GF-D8 (cell line): Measurements from ENCODE around the gene CHST13.

Experiments used
- DNase-seq: peaks from one replicate; lab custom pipeline; 2025; lab: John Stamatoyannopoulos, UW

CHST13 gene, protein sequence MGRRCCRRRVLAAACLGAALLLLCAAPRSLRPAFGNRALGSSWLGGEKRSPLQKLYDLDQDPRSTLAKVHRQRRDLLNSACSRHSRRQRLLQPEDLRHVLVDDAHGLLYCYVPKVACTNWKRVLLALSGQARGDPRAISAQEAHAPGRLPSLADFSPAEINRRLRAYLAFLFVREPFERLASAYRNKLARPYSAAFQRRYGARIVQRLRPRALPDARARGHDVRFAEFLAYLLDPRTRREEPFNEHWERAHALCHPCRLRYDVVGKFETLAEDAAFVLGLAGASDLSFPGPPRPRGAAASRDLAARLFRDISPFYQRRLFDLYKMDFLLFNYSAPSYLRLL

DNA sequence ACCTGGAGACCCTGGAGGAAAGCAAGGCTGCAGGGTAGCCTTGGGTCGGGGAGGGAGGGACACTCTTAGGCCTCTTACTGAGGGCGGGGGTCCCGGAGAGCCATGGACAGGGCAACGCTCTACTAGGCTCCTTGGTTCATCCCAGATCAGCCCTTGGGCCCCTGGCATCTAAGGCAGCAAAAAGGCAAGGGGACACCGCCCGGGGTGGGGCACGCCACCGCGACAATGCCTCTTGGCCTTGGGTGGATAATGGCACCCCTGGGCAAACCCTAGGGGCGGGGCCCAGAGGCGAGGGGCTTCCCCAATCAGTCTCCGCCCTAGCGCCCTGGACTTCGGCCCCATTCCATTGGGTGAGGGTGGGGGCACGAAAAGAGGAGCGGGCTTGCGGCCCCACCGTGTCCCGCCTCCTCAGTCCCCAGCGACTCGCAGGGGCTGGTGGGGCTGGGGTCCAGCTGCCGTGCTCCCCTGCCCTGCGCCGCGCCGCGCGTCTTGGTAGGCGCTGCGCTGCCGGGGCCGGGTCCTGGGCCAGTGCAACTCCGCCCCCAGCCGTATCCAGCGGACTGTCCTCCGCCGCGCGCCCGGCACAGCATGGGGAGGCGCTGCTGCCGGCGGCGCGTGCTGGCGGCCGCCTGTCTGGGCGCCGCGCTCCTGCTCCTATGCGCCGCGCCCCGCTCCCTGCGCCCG is at the start of gene CHST13:
CHST13 (plus strand) TSS at position 411 of the 684 bp plus-strand sequence; CDS start at position 589, 178 bp downstream.
- no peak for DNase-seq

DNA sequence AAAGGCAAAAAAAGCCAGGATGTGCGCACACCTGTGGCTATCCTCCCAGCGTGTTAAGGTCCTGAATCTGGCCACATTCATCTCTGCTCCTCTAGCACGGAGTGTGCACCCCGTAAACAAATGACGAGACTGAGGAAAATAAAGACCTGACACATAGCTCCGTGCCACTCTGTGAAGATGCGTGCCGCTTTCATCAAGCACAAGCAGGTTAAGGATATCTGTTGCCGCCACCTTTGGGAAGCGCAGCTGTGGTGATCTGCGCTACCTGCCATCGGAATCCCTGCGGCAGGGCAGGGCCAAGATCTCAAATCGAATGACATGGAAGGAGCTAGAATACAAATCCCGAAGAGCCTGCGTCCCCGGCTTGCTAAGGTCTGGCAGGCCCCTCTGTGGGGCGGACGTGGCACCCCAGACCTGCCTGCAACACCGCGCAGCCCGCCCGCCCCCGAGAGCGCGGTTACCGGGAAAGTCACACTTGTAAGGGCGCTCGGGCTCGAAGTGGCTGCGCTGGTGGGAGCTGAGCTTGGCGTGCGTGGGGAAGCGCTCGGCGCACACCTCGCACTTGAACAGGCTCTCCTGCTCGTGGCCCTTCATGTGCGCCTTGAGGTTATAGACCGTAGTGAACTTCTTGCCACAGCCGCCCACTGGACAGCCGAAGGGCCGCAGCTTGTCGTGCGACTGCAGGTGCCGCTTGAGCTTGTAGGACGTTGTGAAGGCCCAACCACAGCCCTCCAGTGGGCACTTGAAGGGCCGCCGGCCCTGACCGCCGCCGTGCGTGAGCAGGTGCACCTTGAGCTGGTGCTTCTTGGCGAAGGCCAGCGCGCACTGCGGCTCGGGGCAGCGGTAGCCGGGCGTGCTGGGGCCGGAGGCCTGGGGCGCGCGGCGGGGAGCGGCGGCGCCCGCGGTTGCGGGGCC is 49.2 kb upstream of the CHST13 start:
- no peak for DNase-seq

DNA sequence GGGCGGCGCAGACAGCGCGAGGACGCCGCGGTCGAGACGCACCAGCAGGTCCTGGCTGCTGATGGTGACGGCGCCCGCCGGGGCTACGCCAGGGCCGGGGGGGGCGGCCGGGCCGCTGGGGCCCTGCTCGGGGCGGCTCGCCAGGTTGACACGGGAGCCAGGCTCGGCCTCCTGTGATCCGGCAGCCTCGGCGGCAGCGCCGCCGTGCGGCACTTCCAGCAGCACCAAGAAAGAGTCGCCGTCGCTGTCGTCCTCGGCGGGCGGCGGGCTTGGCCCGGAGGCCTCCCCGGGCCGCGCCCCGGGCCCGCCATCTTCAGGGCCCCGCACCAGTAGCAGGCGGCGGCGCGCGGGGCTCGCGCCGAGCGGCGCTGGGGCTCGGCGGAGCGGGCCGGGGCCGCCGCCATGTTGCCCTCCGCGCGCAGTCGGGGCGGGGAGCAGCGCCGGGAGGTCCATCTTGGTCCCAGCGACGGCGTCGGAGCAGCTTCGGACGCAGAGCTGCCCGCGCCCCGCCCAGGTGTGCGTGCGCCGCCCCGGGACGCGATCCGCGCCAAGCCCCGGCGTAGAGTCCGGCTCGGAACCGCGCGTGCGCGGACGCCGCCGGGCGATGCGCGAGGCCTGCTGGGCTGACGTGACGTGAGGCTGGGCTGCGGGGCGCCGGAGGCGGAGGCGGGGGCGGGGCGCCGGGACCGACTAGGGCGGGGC is 48.4 kb upstream of the CHST13 start, which contains the start of gene ZXDC:
ZXDC (minus strand) TSS at position 479 of the 702 bp plus-strand sequence; CDS start at position 453, 26 bp downstream.
- DNase-seq: peak; percentile 80

DNA sequence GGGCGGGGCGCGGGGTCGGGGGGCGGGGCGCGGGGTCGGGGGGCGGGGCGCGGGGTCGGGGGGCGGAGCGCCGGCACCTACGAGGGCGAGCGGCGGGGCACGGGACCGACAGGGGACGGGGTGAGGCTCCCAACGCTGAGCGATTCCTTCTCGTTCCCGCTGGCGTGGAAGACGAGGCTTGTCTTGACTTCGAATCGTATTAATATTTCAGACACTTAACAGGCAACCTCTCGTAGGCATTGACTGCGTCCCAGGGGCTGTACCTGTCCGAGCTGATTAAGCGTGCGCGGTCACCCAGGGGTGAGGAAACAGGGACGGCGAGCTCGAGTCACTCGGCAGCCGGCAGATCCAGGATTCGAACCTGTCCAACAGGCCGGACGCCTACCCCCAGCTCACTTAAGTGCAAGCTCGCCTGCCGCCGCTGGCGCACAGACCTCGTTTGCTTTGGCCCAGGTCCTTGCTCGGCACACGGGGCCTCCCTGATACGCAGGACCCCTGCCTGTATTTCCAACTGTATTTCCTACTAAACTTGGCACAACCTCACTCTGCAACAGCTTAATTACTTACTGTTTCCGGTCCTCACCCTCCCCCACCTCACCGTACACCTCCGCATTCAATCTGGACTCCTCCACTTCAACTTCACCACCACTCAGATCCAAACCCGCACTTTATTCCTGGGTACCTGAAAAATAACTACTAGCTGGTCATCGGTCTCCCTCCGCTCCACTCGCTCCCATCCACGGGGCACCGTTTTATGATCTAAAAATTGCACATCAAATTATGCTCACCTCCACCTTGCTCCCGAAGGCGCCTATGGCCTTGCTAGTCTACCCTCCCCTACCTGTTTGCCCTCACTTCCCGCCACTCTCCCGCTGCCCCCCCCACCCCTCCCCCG is 47.5 kb upstream of the CHST13 start:
- no peak for DNase-seq

DNA sequence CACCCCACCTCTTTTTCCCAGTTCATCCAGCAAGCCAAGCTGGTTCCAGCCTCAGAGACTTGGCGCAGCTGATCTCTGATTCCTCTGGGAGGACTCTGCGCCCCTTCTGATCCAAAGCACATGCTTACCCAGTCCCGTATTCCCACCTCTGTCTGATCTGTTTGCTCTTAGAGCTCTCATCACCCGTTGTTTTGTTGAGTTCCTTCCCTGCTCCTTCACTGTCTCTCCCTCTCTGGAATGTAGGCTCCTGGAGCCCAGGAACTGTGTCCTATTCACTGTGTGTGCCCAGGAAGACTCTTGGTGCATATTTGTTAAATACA is 46.9 kb upstream of the CHST13 start:
- no peak for DNase-seq

DNA sequence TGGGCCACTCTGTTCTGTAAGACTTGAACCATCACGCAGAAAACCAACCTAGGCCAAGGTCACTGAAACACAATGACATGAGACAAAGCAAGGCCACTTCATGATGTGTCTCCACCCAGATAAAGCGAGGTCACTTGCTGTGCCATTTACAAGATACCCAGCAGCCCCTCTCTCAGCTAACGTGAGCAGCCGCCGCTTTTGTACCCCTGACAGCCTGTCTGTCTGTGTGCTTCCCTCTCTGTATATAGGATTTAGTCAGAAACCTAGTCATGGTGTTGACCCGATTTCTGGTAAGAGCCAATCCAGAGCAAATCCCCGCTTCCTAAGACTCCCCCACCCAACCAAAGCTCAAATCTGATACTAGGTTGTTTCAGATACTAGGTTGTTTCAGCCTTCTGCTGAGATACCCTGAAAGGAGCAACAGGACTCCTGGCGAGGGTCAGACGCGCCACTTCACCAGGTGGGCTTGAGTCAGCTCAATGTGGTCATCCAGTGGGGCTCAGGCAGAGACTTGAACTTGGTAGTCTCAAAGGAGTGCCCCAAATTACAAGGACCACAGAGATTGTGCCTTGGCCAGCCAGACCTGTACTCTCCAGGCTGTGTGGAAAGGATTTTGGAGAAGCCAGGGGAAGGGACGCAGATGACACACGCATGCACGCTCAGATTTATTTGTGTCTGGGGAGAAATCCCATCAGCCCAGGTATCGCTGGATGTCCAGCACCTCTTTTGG is 45.2 kb upstream of the CHST13 start:
- no peak for DNase-seq

DNA sequence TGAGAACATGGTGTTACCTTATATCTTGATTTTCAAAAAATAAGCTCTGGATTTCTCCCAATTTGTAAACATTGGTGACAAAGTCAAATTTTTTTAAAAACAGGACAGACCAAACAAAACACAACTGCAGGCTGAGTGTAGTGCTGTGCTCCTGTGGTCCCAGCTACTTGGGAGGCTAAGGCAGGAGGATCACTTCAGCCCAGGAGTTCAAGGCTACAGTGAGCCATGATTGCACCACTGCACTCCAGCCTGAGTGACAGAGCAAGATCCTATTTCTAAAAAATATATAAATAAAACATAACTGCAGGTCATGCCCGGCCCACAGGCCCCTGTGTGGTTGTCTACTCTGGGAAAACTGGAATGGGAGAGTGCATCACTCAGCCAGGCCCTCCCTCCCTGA is 44.3 kb upstream of the CHST13 start:
- DNase-seq: no peak

DNA sequence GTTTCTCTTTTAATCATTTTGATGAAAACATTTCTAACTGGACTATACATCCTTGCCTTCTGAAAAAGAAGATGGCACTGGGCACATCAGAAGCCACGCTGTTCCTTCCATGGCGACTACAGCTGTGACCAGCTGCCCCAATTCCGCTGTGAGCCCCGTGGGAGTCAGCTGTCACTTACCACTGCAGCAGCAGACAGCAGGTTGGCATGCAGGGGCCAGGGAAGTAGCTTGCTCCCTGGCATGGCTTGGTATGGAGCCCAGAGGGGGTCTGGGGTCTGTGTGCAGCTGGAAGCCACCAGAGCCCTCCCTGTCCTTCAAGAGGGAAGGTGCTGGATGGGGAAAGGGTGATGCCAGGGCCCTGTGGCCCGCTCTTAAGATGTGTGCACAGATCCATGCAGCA is 43.7 kb upstream of the CHST13 start:
- DNase-seq: no peak

DNA sequence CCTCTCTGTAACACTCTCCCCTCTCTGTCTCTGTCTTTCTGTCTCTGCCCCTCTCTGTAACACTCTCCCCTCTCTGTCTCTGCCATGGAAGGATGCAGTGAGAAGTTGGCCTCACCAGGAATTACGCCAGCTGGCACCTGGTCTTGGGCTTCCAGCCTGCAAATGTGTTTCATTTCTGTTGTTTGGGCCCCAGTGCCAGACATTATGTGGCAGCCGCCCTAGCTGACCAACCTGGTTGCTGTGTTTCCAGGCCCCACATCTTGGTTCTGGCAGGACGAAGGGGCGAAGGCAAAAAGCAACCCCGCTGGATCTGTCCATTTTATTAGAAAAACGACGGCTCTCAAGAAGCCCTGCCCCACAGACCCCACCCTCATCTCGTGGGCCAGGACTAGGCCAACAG is 43.1 kb upstream of the CHST13 start:
- DNase-seq: no peak

DNA sequence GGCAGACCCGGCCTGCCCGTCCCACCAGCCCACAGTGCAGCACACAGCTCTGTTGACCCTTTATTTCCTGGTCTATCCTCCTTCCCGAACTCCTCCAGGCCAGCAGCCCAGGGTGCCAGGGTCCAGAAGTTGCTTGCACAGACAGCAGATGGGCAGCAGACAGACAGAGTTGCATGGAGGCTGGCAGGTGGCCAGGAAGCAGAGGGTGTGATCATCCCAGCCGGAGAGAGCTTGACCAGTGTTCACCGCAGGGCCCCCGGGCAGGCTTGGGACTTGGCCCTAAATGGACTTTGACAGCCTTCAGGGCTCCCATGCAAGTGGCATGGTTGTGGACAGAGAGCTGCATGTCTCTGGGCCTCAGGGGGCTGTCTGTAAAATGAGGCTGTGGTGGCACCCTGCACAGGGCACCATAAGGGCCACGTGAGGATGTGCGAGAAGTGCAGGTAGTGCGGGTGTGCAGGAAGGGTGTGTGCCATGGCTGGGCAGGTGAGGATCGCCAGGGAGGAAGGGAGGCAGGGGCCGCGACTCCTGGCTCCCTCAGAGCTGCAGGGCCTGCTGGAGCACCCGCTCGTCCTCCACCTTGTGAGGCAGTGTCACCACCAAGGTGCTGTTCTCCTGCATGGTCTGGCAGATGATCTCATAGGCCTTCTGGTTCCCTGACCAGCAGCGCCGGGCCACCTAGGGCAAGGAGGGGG is 42.0 kb upstream of the CHST13 start:
- no peak for DNase-seq

DNA sequence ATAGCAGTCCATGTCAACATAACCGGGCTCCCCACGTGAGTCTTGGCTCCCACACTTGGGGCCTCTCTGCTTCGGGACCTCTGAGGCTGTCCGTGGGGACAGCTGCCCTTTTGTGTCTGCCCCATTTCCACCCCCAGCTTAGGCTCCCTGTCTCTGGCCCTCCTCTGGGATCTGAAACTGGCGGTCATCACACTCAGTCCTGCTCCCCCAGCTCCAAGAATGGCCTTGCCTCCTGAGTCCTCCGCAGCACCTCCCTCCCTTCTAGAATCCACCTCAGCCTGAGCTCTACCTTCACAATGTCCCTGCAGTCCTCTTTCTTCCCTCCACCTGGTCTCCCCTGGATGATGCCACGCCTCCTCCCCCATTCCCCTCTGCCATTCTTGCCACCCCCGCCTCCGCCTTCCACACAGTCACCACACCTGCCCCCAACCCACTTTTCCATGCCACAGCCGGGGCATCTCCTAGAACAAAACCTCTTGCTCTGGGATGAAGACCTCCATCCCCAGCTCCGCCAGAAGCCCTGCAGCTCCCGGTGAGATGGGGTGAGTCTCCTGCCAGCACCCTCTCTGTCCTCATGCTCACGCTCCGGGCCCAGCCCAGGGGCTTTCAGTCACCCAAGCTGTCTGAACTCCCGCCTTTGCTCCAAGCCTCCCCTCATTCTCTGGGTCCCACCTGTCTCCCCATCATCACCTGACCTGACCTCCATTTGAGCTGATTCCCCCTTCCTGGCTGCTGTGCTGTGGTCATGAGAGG is 41.3 kb upstream of the CHST13 start:
- no peak for DNase-seq

DNA sequence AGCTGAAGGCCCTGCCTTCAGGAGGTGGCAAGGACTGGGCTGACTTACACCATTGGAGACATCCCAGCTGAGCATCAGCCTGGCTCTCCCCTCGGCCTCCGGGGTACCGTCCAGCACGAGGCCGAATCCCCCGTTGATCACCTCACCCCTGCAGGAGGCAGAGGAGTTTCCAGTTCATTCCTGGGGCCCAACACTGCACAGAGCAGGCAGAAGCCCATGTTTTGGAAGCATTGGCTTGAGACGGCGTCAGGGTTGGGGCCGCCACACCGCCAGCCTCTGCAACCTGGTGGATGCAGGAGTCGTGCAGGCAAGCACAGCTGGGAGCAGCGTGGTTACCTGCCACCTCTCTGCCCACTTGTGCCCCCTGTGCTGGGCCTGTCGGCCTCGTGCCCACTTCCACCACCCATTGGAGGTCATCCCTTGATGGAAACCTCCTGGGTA is 40.6 kb upstream of the CHST13 start:
- DNase-seq: no peak

DNA sequence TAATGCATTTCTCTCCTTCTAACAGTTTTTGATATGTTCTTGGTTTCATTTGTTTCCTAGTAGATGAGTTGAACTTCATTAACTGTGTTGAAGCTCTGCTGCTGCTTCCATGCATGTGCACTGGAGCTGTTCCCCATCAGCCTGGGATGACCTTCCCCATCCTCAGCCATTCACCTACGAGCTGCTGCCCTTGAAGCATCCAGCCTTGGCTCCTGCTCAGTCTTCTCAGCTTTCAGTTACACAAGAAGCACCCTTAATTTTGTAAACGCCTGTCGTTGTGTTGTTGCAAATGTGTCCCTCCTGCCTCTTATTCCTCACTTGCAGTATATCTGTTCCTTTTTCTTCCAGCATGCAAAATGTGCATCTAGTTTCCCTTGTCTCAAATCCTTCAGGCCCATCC is 39.8 kb upstream of the CHST13 start:
- DNase-seq: no peak

DNA sequence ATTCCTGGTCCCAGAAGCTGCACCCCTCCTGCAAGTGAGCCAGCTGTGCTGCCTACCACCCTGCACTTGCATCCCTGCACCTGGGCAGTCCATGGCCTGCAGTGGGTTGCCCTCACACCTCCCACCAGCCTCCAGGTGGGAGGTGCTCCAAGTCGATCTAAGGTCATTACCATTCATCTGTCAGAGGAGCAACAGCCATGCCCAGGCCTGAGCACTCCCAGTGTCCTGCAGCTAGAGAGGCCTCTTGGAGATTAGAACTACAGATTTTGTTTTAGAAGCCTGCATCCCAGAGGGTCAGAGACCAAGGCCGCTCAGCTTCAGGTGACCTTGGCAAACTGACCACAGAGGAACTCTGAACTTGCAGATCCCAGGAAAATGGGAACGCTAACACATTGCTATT is 39.3 kb upstream of the CHST13 start:
- DNase-seq: no peak

DNA sequence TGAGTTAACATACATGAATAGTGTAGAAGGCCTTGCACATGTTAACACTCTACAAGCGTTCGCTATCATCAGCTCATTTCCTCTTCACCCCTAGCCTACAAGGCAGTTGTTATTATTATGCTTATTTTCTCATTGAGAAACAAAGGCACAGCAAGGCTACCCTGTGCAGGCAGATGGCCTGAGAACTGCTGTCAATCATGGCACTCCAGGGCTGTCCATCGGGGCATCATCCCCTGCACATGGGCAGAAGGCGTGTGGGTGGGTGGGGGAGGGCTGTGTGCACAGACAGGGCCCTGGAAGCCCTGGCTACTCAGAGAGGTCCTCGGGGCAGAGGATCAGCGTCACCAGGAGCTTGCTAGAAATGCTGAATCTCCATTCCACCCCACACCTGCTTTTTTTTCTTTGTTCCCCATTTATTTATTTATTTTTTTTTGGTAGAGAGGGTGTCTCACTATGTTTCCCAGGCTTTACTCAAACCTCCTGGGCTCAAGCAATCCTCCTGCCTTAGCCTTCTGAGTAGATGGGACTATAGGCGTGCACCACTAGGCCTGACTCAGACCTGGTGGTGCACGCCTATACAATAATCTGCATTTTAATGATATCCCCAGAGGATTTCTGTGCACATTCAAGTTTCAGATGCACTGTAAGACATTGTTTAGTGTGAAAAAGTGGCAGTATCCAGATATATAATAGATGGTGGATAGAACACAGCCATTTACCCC is 38.6 kb upstream of the CHST13 start:
- no peak for DNase-seq

DNA sequence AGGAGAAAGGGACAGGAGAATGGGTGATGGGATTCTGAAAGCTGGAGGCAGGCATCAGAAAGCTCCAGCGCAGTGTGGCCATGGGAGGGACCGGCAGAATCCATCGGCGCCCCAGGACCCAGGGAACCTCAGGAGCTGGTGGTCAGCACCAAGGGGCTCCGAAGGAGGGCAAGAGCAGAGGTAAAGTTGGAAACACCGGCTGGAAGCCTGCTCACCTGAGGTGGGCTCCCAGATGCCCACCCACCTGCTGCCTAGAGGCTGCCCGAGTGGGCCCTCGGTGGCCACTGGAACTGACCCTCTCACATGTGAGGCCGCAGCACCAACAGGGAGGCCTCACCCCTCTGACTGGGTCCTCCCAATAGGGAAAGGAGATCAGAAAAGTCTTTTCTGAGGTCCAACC is 38.0 kb upstream of the CHST13 start:
- DNase-seq: no peak

DNA sequence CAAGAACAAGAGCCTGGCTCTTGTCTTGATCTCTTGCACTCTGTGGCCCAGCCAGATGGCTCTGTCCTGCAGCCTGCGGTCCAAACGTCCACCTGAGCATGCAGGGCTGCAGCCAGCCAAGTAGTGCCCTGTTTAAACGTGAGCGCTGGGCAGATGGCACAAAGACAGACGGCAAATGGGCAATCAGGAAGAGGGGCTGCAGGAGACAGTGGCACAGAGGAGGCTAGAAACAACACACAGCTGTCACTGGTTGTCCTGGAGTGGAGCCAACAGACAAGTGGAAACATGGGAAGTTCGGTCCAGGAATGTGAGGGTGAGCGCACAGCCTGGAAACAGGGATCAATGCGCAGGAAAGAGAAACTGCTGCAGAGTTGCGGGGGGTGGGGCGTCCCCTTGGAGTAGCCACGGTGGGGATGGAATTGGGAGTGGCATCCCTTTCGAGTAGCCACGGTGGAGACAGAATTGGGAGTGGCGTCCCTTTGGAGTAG is 37.6 kb upstream of the CHST13 start:
- no peak for DNase-seq

DNA sequence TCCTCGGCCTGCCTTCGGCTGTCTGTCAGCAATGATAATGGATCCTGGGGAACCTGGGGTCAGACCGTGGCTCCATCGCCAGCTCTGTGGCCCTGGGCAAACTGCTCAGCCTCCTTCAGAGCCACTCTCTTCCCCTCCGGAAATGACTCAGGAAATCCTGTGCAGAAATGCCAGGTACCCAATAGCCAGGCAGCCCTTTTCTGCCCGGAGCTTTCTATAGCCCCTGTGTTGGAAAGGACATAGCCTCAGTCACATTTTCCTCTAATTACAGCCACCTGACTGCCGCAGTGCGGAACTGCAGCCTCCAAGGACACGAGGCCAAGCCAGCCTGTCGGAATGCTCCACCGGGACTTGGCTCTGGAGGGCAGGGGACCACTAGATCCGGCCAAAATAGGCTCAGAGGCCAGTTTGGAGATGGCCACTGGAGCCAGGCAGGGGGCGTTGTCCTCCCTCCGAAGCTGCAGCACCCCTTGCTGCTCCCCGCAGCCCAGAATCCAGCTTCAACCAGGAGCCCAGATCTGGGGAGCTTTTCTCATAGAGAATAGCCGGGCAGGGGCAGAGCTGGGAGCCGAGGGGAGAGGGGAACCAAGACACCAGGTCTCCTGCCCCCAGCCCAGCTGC is 36.7 kb upstream of the CHST13 start:
- DNase-seq: peak; percentile 75
